ENCODE measurements around the gene LINC01488. TPM values are rescaled to one million over a fixed set of nuclear protein-coding genes. Genes with fewer than 3 reads are reported as not detected.

The LINC01488 gene
- total RNA-seq, 2 donors from 2014 or later, result not detected

GRCh38 chr11:69512790-69513189 lies 31.3 kb downstream of the LINC01488 start:
- TF ChIP-seq CTCF (IDR thresholded peaks at IDR 0.05), result no peak
- H3K27ac ChIP-seq, result no peak overlapping the region
- H3K4me1 ChIP-seq (ENCODE audit: control insufficient read depth in 1 of 2, low read depth in 2 of 2), result no peaks in the 10 kb centered on the region
- H3K4me3 ChIP-seq, result no peak overlapping the region
- DNase-seq (ENCODE audit: low spot score) (no peak), ATAC-seq (ENCODE audit: insufficient number of reproducible peaks, low FRiP score, low read depth) (no peak)
- H3K27me3 ChIP-seq (replicated peaks; ENCODE audit: insufficient read depth), result no peaks in the 10 kb centered on the region
- no peaks in the 10 kb centered on the region for H3K9me3 ChIP-seq
- H3K36me3 ChIP-seq, result no peaks in the 10 kb centered on the region

DNA sequence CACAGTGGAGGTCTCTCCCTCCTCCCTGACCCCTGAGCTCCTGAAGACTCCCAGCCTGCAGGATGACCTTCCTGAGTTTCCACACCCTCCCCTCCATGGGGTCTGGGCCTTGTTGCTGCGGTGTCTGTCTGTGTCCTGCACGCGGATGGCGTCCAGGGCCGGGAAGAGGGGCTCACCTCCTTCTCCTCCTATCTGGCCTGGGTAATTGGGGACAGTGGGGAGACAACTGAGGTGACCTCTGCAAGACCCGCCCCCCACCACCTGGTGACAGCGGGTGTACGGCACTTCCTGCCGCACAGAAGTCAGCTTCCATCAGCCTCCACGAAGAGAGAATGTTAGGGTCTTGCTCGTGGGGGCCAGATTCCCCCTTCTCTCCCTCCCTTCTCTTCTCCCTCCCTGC lies 31.7 kb downstream of the LINC01488 start:
- Histone ChIP-seq H3K36me3 (no peaks in the 10 kb centered on the region), H3K9me3 (no peaks in the 10 kb centered on the region), H3K27me3 (replicated peaks; ENCODE audit: insufficient read depth) (no peaks in the 10 kb centered on the region), H3K4me3 (no peak overlapping the region), H3K27ac (no peak overlapping the region), H3K4me1 (ENCODE audit: control insufficient read depth in 1 of 2, low read depth in 2 of 2) (no peaks in the 10 kb centered on the region)
- ATAC-seq (ENCODE audit: insufficient number of reproducible peaks, low FRiP score, low read depth) (no peak), DNase-seq (ENCODE audit: low spot score) (no peak)
- TF ChIP-seq CTCF (IDR thresholded peaks at IDR 0.05), result no peak

DNA sequence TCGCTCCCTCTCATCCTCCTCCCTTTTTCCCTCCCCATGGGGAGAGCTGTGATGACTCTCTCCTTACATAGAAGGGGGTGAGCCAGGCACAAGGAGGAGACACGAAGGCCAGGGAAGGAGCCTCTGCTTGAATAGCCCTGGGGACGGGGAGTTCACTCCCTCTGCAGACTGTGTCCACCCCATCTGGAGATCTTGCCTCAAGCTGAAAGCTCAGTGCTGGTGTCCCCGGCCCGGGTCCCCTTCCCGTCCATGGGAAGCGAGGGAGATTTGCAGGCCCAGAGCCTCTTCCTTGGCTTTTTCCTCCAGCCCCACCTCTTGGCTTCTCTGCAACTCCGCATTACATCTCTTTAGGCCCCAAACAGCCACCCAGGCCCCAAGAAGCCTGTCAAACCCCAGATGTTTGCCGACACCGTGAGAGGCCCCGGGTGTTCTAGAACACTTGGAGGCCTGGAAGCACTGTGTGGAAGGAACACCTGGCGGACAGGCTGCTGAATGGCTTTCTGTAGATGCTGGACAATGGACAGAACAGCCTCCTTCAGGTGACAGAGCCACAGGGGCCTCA lies 32.3 kb downstream of the LINC01488 start:
- no peaks in the 10 kb centered on the region for H3K27me3 ChIP-seq (replicated peaks; ENCODE audit: insufficient read depth)
- H3K9me3 ChIP-seq, result no peaks in the 10 kb centered on the region
- no peak overlapping the region for H3K4me3 ChIP-seq
- no peak for TF ChIP-seq CTCF (IDR thresholded peaks at IDR 0.05)
- DNase-seq (ENCODE audit: low spot score), result no peak
- no peak overlapping the region for H3K27ac ChIP-seq
- no peaks in the 10 kb centered on the region for H3K4me1 ChIP-seq (ENCODE audit: control insufficient read depth in 1 of 2, low read depth in 2 of 2)
- ATAC-seq (ENCODE audit: insufficient number of reproducible peaks, low FRiP score, low read depth), result no peak
- no peaks in the 10 kb centered on the region for H3K36me3 ChIP-seq

- H3K27me3 ChIP-seq (replicated peaks; ENCODE audit: insufficient read depth), result no peaks in the 10 kb centered on the region
- ATAC-seq (ENCODE audit: insufficient number of reproducible peaks, low FRiP score, low read depth) (no peak), DNase-seq (ENCODE audit: low spot score) (no peak)
- no peak overlapping the region for H3K27ac ChIP-seq
- no peak for TF ChIP-seq CTCF (IDR thresholded peaks at IDR 0.05)
- no peak overlapping the region for H3K4me3 ChIP-seq
- no peaks in the 10 kb centered on the region for H3K36me3 ChIP-seq
- H3K4me1 ChIP-seq (ENCODE audit: control insufficient read depth in 1 of 2, low read depth in 2 of 2), result no peaks in the 10 kb centered on the region
- no peaks in the 10 kb centered on the region for H3K9me3 ChIP-seq
Observed at GRCh38 chr11:69514771-69515170, 33.3 kb downstream of the LINC01488 start.

DNA sequence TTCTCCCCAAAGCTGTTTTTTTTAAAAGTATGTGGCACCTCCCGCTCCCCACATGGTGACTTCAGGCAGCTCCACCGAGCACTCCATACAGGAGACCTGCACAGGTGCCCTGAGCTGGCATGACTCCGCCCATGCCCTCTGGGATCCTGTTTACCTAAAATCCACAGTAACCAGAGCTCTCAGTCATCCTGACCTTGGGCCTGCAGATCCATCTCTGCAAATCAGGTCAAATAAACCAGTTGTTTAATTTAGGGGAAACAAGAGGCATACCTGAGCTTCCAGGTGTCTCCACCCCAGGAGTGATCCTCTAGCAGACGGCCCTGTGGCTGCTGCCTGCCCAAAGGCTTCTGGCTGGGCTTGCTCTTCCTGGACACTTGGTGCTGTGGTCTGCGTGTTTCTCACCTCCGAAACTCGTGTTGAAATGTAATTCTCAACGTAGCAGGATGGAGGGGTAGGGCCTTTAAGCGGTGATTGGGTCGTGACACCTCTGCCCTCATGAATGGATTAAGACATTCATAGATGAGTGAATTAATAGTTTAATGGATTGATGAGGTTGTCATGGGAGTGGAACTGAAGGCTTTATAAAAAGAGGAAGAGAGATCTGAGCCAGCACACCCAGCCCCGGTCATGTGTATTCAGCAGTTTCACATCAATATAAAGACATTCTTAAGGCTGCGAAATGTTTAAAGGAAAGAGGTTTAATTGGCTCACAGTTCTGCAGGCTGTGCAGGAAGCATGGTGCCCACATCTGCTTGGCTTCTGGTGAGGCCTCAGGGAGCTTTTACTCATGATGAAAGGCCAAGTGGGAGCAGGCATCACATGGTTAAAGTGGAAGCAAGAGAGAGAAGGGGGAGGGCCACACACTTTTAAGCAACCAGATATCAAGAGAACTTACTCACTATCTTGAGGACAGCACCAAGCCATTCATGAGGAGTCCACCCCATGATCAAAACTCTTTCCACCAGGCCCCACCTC lies 34.1 kb downstream of the LINC01488 start:
- Histone ChIP-seq H3K4me1 (ENCODE audit: control insufficient read depth in 1 of 2, low read depth in 2 of 2) (no peaks in the 10 kb centered on the region), H3K27me3 (replicated peaks; ENCODE audit: insufficient read depth) (no peaks in the 10 kb centered on the region), H3K4me3 (no peak overlapping the region), H3K9me3 (no peaks in the 10 kb centered on the region), H3K36me3 (no peaks in the 10 kb centered on the region), H3K27ac (no peak overlapping the region)
- no peak for TF ChIP-seq CTCF (IDR thresholded peaks at IDR 0.05)
- ATAC-seq (ENCODE audit: insufficient number of reproducible peaks, low FRiP score, low read depth) (no peak), DNase-seq (ENCODE audit: low spot score) (no peak)
